ENCODE measurements around the gene FAM83G. TPM values are rescaled to one million over a fixed set of nuclear protein-coding genes. Genes with fewer than 3 reads are reported as not detected.

Gene FAM83G
- total RNA-seq, 1 experiment from 2014 or later, result 31.4 TPM

- no peak for TF ChIP-seq ZNF219 (CRISPR knock-in tag; IDR thresholded peaks at IDR 0.05; ENCODE audit: borderline replicate concordance)
- TF ChIP-seq NFE2L1 (CRISPR knock-in tag; IDR thresholded peaks at IDR 0.05), result no peak
- TF ChIP-seq, protein P1, sequence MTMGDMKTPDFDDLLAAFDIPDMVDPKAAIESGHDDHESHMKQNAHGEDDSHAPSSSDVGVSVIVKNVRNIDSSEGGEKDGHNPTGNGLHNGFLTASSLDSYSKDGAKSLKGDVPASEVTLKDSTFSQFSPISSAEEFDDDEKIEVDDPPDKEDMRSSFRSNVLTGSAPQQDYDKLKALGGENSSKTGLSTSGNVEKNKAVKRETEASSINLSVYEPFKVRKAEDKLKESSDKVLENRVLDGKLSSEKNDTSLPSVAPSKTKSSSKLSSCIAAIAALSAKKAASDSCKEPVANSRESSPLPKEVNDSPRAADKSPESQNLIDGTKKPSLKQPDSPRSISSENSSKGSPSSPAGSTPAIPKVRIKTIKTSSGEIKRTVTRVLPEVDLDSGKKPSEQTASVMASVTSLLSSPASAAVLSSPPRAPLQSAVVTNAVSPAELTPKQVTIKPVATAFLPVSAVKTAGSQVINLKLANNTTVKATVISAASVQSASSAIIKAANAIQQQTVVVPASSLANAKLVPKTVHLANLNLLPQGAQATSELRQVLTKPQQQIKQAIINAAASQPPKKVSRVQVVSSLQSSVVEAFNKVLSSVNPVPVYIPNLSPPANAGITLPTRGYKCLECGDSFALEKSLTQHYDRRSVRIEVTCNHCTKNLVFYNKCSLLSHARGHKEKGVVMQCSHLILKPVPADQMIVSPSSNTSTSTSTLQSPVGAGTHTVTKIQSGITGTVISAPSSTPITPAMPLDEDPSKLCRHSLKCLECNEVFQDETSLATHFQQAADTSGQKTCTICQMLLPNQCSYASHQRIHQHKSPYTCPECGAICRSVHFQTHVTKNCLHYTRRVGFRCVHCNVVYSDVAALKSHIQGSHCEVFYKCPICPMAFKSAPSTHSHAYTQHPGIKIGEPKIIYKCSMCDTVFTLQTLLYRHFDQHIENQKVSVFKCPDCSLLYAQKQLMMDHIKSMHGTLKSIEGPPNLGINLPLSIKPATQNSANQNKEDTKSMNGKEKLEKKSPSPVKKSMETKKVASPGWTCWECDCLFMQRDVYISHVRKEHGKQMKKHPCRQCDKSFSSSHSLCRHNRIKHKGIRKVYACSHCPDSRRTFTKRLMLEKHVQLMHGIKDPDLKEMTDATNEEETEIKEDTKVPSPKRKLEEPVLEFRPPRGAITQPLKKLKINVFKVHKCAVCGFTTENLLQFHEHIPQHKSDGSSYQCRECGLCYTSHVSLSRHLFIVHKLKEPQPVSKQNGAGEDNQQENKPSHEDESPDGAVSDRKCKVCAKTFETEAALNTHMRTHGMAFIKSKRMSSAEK (CRISPR knock-in tag; IDR thresholded peaks at IDR 0.05; ENCODE audit: borderline replicate concordance), result no peak
- TF ChIP-seq MLX (CRISPR knock-in tag; IDR thresholded peaks at IDR 0.05), result no peak
- TF ChIP-seq SMAD4 (CRISPR knock-in tag; IDR thresholded peaks at IDR 0.05), result no peak
- TF ChIP-seq OVOL2 (CRISPR knock-in tag; IDR thresholded peaks at IDR 0.05; ENCODE audit: borderline replicate concordance), result no peak
- no peak for TF ChIP-seq TEAD4 (CRISPR knock-in tag; IDR thresholded peaks at IDR 0.05)
- no peak for TF ChIP-seq ZNF396 (CRISPR knock-in tag; IDR thresholded peaks at IDR 0.05; ENCODE audit: borderline replicate concordance)
- TF ChIP-seq, protein P2, sequence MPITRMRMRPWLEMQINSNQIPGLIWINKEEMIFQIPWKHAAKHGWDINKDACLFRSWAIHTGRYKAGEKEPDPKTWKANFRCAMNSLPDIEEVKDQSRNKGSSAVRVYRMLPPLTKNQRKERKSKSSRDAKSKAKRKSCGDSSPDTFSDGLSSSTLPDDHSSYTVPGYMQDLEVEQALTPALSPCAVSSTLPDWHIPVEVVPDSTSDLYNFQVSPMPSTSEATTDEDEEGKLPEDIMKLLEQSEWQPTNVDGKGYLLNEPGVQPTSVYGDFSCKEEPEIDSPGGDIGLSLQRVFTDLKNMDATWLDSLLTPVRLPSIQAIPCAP (CRISPR knock-in tag; IDR thresholded peaks at IDR 0.05), result no peak
- TF ChIP-seq, protein P3, sequence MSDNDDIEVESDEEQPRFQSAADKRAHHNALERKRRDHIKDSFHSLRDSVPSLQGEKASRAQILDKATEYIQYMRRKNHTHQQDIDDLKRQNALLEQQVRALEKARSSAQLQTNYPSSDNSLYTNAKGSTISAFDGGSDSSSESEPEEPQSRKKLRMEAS (CRISPR knock-in tag; IDR thresholded peaks at IDR 0.05), result no peak
- TF ChIP-seq PRDM15 (CRISPR knock-in tag; IDR thresholded peaks at IDR 0.05), result no peak
These were observed 13.4 kb upstream of the FAM83G start (continued) for GRCh38 chr17:19017804-19018599.

DNA sequence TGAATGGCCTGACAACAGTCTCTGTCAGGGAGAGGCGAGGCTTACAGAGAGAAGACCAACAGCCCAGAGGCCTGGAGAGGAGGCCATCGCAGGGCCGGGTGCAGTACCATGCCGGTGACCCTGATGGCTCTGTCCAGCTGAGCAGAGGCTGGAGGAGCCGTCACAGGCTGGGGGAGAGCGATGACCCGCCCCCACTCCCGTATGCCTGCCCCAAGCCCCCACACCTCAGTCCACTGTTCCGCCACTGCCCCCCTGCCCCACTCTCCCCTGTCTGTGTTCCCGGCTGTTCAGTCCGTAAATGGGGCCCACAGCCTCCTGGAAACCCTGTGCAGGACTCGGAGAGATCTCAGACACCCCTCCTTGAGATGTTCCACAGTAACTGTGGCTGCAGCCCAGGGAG is 12.8 kb upstream of the FAM83G start:
- Mint-ChIP-seq H3K27ac (no peak overlapping the region), H3K4me1 (0 out of 2 replicates have a peak, but pooled peaks cover 5% of the 10 kb centered on the region), H3K9me3 (no peaks in the 10 kb centered on the region), H3K27me3 (ENCODE audit: low read depth) (no peaks in the 10 kb centered on the region; the same call in 1 of the 2 replicates), H3K36me3 (no peaks in the 10 kb centered on the region), H3K4me3 (no peak overlapping the region)
- ChIA-PET CTCF (interaction anchor here (1.9 kb wide), 1 partner anchor 56 kb away, joined by 8 read pairs; no protein-coding TSS in a partner anchor), POLR2A (no interaction called here)
- ATAC-seq (no peak), DNase-seq (ENCODE audit: low spot score) (no peak)
- no peak for TF ChIP-seq IRF2 (CRISPR knock-in tag; IDR thresholded peaks at IDR 0.05; ENCODE audit: borderline replicate concordance, low read depth)
- TF ChIP-seq GABPB1 (CRISPR knock-in tag; IDR thresholded peaks at IDR 0.05), result no peak
- no peak for TF ChIP-seq ZNF281 (CRISPR knock-in tag; IDR thresholded peaks at IDR 0.05)
- TF ChIP-seq ATF3 (CRISPR knock-in tag; conservative IDR thresholded peaks at IDR 0.05), result no peak
- TF ChIP-seq ZNF263 (CRISPR knock-in tag; IDR thresholded peaks at IDR 0.05; ENCODE audit: low read depth), result no peak
- no peak for TF ChIP-seq NFE2L1 (CRISPR knock-in tag; IDR thresholded peaks at IDR 0.05)
- TF ChIP-seq MYBL2 (CRISPR knock-in tag; IDR thresholded peaks at IDR 0.05), result no peak
- TF ChIP-seq ZNF138 (CRISPR knock-in tag; conservative IDR thresholded peaks at IDR 0.05), result no peak
- no peak for TF ChIP-seq EMX1 (CRISPR knock-in tag; IDR thresholded peaks at IDR 0.05)
- TF ChIP-seq ATF1 (CRISPR knock-in tag; IDR thresholded peaks at IDR 0.05), result no peak
- no peak for TF ChIP-seq FOXP1 (CRISPR knock-in tag; IDR thresholded peaks at IDR 0.05; ENCODE audit: borderline replicate concordance)
- no peak for TF ChIP-seq ETV6 (CRISPR knock-in tag; IDR thresholded peaks at IDR 0.05)
- no peak for TF ChIP-seq CREB1 (CRISPR knock-in tag; IDR thresholded peaks at IDR 0.05)
- TF ChIP-seq TEAD1 (CRISPR knock-in tag; IDR thresholded peaks at IDR 0.05), result no peak
